ENCODE measurements around the gene RBM14.
"Not testable (repeated sequence)": the region's sequence is repeated elsewhere in the genome, so short reads cannot be mapped to it uniquely, and the experiment has no call there.

Gene RBM14, protein sequence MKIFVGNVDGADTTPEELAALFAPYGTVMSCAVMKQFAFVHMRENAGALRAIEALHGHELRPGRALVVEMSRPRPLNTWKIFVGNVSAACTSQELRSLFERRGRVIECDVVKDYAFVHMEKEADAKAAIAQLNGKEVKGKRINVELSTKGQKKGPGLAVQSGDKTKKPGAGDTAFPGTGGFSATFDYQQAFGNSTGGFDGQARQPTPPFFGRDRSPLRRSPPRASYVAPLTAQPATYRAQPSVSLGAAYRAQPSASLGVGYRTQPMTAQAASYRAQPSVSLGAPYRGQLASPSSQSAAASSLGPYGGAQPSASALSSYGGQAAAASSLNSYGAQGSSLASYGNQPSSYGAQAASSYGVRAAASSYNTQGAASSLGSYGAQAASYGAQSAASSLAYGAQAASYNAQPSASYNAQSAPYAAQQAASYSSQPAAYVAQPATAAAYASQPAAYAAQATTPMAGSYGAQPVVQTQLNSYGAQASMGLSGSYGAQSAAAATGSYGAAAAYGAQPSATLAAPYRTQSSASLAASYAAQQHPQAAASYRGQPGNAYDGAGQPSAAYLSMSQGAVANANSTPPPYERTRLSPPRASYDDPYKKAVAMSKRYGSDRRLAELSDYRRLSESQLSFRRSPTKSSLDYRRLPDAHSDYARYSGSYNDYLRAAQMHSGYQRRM

DNA sequence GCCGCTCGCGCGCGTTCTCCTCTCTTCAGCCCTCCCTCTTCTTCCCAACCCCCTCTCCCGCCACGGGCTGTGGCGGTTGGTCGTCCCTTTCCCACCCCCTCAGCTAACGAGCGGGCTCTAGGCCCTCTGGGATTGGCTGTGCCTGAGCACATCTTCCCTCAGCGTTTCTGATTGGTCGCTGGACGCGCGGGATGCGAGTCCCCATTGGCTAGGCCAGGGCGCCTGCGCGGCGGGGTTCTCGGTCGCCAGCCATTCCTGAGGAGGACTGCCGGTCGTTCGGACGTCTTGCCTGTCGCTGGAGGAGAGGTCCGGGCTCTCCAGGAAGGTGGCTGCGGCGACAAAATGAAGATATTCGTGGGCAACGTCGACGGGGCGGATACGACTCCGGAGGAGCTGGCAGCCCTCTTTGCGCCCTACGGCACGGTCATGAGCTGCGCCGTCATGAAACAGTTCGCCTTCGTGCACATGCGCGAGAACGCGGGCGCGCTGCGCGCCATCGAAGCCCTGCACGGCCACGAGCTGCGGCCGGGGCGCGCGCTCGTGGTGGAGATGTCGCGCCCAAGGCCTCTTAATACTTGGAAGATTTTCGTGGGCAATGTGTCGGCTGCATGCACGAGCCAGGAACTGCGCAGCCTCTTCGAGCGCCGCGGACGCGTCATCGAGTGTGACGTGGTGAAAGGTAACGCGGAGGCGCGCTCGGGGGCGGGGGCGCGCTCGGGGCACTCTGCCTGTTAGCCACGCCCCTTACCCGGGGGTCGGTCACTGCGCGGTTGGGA lies at the start of gene RBM14:
TSS of gene RBM14 (plus strand) at position 252 of the 776 bp plus-strand sequence. CDS start at position 343, 91 bp downstream.
- peak; percentile 98 for DNase-seq

DNA sequence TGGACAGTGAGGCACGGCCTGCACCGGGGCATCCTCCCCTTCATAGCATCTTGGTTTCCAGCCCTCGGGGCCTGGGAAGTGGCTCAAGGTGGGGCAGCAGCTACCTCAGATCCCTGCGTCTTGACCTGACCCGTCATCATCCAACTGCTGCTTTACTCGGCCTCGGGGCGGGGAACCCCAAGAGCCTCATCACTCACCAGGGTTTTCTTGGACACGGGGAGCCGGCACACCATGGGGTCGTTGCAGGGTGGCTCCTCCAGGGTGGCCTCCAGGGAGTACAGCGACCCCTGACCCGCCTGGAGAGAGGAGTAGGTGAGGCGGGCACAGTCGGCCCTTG lies 48.7 kb upstream of the RBM14 start:
- no peak for DNase-seq

DNA sequence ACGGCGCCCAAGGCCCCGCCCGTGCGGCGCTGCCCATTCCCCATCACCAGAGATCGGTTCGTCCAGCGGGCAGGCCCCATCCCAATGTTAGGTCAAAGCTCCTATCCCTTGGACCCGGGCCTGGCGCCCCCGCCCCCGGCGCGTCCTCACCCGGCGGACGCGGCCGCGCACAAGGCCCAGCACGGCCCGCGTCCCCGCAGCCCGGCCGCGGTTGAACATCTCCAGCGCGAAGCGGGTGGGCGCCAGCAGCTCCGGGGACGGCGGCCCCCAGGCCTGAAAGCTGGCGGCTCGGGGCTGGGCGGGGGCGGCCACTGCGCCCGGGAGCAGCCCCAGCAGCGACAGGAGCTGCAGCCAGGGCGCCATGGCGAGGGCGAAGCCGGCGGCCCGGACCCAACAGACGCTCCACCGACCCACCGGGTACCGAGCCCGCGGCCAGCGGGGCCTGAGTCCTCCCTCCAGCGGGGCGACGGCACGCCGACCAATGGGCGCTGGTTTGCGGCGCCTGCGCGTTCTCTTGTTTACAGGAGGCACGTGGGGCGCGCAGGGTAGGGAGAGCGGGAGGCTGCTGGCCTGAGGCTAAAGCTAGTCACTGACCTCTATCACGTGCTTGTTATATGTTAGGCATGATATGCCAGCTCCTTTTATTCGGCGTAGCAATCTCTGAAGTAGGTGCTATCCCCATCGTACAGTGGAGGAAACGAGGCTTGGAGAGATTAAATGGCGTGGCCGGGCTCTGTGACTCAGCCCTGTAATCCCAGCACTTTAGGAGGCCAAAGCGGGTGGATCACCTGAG lies 48.1 kb upstream of the RBM14 start, which contains the start of gene CTSF:
TSS of gene CTSF (minus strand) at position 483 of the 793 bp plus-strand sequence. CDS start at position 363, 120 bp downstream.
- DNase-seq: peak; percentile 62

DNA sequence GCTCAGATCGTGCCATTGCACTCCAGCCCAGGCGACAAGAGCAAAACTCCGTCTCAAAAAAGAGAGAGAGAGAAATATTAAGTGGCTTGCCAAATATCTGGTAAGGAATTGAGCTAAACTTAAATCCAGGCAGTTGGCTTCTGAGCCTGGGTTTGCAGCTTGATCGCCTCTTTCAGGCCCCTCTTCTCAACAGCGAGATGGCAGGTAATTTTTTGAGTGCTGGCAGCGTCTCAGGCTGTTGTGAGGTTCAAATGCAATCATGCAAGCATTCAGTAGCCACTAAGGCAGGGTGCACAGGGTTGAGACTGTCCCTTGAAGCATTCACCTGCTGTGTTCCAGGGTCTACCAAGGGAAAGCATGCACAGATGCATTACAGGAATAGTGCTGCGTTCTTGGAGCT lies 47.4 kb upstream of the RBM14 start:
- no peak for DNase-seq

DNA sequence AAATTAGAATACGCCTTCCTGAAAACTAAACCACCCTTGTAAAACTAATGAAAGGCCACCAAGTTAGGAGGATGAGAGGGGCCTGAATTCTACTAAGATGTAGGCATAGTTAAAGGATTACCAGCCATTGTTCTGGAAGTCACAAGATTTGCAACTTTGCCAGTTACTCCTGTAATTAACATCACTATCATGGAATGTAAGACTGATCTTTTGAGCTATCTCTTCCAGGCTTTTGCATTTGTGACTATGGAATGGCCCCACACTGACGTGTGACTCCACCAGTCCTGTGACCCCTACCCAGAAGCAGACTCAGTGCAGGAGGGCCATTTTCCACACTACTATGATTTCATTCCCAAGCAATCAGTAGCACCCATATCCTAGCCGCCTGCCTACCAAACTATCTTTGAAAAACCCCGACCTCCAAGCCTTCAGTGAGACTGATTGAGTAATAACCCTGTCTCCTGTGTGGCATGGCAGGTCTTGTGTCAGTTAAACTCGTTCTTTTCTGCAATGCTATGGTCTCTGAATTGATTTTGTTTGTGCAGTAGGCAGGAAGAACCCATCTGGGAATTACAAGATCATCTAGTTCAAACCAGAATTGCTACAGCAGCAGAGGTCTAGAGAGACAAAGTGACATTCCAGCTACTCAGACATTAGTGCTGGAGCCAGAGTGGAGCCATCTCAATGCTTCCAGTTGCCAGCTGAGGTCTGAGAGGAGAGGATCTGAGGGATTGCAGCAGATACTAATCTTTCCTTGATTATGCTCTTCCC lies 46.2 kb upstream of the RBM14 start:
- no peak for DNase-seq

GRCh38 chr11:66570850-66571180 lies 45.6 kb upstream of the RBM14 start:
- no peak for DNase-seq

- peak; percentile 74 for DNase-seq
Measured at GRCh38 chr11:66579017-66579606, 37.3 kb upstream of the RBM14 start.

- DNase-seq: peak; percentile 1
Measured at GRCh38 chr11:66580803-66581202, 35.6 kb upstream of the RBM14 start.

DNA sequence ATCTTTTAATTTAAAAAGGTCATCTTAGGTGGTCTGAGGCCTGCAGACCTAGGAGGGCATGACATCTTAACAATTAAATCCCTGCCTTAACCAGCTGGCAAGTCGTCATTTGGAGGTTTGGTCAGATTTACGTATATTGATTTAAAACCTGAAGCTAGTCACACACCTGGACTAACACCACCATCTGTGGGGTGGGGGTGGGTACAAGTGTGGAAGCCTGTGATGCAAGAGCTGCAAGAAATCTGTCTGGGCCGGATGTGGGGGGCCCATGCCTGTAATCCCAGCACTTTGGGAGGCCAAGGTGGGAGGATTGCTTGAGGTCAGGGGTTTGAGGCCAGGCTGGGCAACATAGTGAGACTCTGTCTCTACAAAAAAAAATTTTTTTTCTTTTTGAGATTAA lies 35.2 kb upstream of the RBM14 start:
- DNase-seq: no peak

GRCh38 chr11:66582565-66583147 lies 33.8 kb upstream of the RBM14 start:
- not testable (repeated sequence) for DNase-seq

DNA sequence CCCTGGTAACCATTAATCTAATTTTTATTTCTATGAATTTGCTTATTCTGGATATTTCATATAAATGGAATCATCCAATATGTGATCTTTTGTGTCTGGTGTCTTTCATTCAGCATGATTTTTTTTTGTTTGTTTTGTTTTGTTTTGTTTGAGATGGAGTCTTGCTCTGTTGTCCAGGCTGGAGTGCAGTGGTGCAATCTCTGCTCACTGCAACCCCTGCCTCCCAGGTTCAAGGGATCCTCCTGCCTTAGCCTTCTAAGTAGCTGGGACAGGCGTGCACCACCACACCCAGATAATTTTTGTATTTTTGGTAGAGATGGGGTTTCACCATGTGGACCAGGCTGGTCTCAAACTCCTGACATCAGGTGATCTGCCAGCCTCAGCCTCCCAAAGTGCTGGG lies 31.0 kb upstream of the RBM14 start:
- not testable (repeated sequence) for DNase-seq

DNA sequence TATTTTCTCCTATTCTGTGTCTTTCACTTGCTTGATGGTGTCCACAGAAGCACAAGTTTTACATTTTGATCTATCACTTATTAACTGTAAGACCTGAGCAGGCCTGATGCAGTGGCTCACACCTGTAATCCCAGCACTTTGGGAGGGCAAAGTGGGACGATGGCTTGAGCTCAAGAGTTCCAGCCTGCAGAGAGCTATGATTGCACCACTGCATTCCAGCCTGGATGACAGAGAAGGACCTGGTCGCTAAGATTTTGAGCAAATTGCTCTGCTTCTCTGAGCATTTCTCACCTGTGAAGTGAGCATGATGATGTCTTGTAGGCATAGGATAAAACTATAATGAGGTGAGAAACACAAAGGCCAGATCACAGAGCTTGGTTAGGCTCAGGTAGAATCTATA lies 30.3 kb upstream of the RBM14 start:
- no peak for DNase-seq

DNA sequence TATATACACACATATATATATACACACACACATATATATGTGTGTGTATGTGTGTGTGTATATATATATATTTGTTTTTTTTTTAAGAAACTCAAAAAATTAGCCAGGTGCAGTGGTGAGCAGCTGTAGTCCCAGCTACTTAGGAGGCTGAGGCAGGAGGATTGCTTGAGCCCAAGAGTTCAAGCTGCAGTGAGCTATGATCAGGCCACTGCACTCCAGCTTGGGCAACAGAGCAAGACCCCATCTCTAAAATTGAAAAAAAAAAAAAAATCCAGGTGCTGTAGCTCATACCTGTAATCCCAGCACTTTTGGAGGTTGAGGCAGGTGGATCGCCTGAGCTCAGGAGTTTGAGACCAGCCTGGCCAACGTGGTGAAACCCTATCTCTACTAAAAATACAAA lies 27.1 kb upstream of the RBM14 start:
- DNase-seq: not testable (repeated sequence)

GRCh38 chr11:66589996-66590675 lies 26.3 kb upstream of the RBM14 start:
- no peak for DNase-seq

- no peak for DNase-seq
Measured at GRCh38 chr11:66591175-66591574, 25.3 kb upstream of the RBM14 start.

- DNase-seq: peak; percentile 97
Measured at GRCh38 chr11:66592457-66593302, 23.8 kb upstream of the RBM14 start, which contains the start of the genes CCDC87 and CCS. CCDC87 (minus strand) TSS chr11:66593063; CDS start chr11:66593015, 48 bp downstream. CCS (plus strand) TSS chr11:66593185; CDS start chr11:66593262, 77 bp downstream.

DNA sequence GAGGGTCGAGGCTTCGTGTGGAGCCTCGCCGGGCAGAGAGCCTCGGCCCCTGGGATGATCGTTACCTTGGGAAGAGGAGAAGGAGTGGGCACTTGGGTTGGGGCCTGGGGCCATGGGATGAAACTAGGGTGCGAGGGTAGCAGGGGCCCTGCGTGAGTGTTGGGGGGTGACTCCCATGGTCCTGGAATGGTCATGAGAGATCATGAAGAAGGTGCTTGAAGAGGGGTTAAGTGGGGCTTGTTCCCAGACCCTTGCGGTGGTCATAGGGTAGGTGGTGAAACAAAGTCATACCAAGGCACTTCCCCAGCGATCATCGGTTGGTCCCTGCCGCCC lies 23.2 kb upstream of the RBM14 start:
- DNase-seq: no peak

DNA sequence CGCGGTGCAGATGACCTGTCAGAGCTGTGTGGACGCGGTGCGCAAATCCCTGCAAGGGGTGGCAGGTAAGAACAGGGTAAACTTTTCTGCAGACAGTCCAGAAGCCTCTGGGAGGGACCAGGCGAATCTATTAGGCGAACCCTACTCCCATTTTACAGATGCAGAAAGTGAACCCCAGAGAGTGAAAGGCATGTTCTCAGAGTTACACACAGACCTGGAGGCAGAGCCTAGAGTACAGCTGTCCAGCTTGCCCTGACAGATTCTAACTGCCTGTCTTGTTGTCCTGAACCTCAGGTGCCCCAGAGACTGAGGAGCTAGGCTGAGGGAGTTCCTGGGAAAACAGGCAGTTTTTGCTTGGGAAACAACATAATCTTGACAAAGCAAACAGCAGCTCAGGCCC lies 22.8 kb upstream of the RBM14 start:
- DNase-seq: no peak

GRCh38 chr11:66595245-66595904 lies 21.1 kb upstream of the RBM14 start:
- DNase-seq: no peak

All from stimulated activated naive CD4-positive, alpha-beta T cell treated with Interleukin-2 at 50 U/mL for 16 hours (primary cell).